HUES64 (cell line): ENCODE results near the gene TMEM234.

Experiments used
- H3K27ac ChIP-seq: 2 replicates; pipeline ENCODE4 v1.7.0; 2013; ENCODE audit warnings: low read depth, low read length, inconsistent platforms
- H3K27me3 ChIP-seq: 2 replicates; pipeline ENCODE4 v1.6.1; 2013; ENCODE audit warnings: mild to moderate bottlenecking, low read length; ENCODE audit not compliant: insufficient read depth
- H3K36me3 ChIP-seq: 2 replicates; pipeline ENCODE4 v1.6.1; 2013; ENCODE audit warnings: mild to moderate bottlenecking, low read length; ENCODE audit not compliant: insufficient read depth
- H3K4me1 ChIP-seq: 2 replicates; pipeline ENCODE4 v1.6.1; 2013; ENCODE audit warnings: mild to moderate bottlenecking, low read length, moderate library complexity; ENCODE audit not compliant: insufficient read depth
- H3K4me3 ChIP-seq: 2 replicates; pipeline ENCODE4 v1.5.1; 2013; ENCODE audit warnings: mild to moderate bottlenecking, low read length, moderate library complexity
- H3K9ac ChIP-seq: 2 replicates; pipeline ENCODE4 v1.6.1; 2013; ENCODE audit warnings: mild to moderate bottlenecking, low read depth, low read length
- H3K9me3 ChIP-seq: 2 replicates; pipeline ENCODE4 v1.6.1; 2013; ENCODE audit warnings: low read depth, low read length; ENCODE audit not compliant: insufficient read depth
- WGBS: fragments of 150-250, 120-280 bp; methylation state at CpG from one replicate; pipeline ENCODE4 v1.1.7; 2013; ENCODE audit warnings: missing lambda C conversion rate; 5-methylcytosine and 5-hydroxymethylcytosine counted together

TMEM234 gene

GRCh38 chr1:32181563-32181962 is 40.6 kb downstream of the TMEM234 start:
- H3K9ac ChIP-seq: no peak overlapping the region
- no peaks in the 10 kb centered on the region for H3K27me3 ChIP-seq
- H3K4me3 ChIP-seq: peak overlapping the region; percentile 85; the same call in 1 of the 2 replicates
- H3K4me1 ChIP-seq: peaks cover 25% of the 10 kb centered on the region
- H3K27ac ChIP-seq: no peak overlapping the region; the same call in 1 of the 2 replicates
- H3K36me3 ChIP-seq: peaks cover 52% of the 10 kb centered on the region
- H3K9me3 ChIP-seq: no peaks in the 10 kb centered on the region
- WGBS: 98% methylated on average over 5 of the region's 5 CpGs

GRCh38 chr1:32181065-32181464 is 41.1 kb downstream of the TMEM234 start:
- WGBS: 96% methylated on average over 9 of the region's 9 CpGs
- Histone ChIP-seq H3K9ac (0 out of 2 replicates have a peak overlapping the region, but pooled peaks have one; percentile 90), H3K9me3 (no peaks in the 10 kb centered on the region), H3K4me3 (peak overlapping the region; percentile 85), H3K27ac (no peak overlapping the region), H3K4me1 (peaks cover 25% of the 10 kb centered on the region), H3K27me3 (no peaks in the 10 kb centered on the region), H3K36me3 (peaks cover 49% of the 10 kb centered on the region)

GRCh38 chr1:32180186-32181060 is 41.7 kb downstream of the TMEM234 start:
- Histone ChIP-seq H3K4me1 (peaks cover 25% of the 10 kb centered on the region), H3K36me3 (peaks cover 45% of the 10 kb centered on the region), H3K9me3 (no peaks in the 10 kb centered on the region), H3K4me3 (peak overlapping the region; percentile 85), H3K27ac (peak overlapping the region; percentile 91), H3K9ac (peak overlapping the region; percentile 90), H3K27me3 (no peaks in the 10 kb centered on the region)
- WGBS: 19% methylated on average over 36 of the region's 36 CpGs

- WGBS: under 1% methylated on average over 79 of the region's 79 CpGs
- Histone ChIP-seq H3K27me3 (no peaks in the 10 kb centered on the region), H3K4me1 (peaks cover 25% of the 10 kb centered on the region)
Measured at GRCh38 chr1:32179443-32180185, 42.5 kb downstream of the TMEM234 start, which contains the start of gene TXLNA. TXLNA (plus strand) TSS chr1:32179675; CDS start chr1:32180346, 671 bp downstream.

GRCh38 chr1:32179193-32179442 is 43.0 kb downstream of the TMEM234 start:
- peaks cover 25% of the 10 kb centered on the region for H3K4me1 ChIP-seq
- H3K9ac ChIP-seq: peak overlapping the region; percentile 90
- no peaks in the 10 kb centered on the region for H3K27me3 ChIP-seq
- peak overlapping the region; percentile 91 for H3K27ac ChIP-seq
- peaks cover 43% of the 10 kb centered on the region for H3K36me3 ChIP-seq
- H3K9me3 ChIP-seq: no peaks in the 10 kb centered on the region
- peak overlapping the region; percentile 85 for H3K4me3 ChIP-seq
- 35% methylated on average over 7 of the region's 7 CpGs for WGBS

More at GRCh38 chr1:32179443-32180185, 42.5 kb downstream of the TMEM234 start, which contains the start of gene TXLNA:
- H3K9me3 ChIP-seq: no peaks in the 10 kb centered on the region
- peak within 1 kb of the TSS; percentile 85 for H3K4me3 ChIP-seq
- peaks cover 44% of the 10 kb centered on the region for H3K36me3 ChIP-seq
- peak within 1 kb of the TSS; percentile 91 for H3K27ac ChIP-seq
- H3K9ac ChIP-seq: peak within 1 kb of the TSS; percentile 90

- Histone ChIP-seq H3K27me3 (no peaks in the 10 kb centered on the region), H3K27ac (peak overlapping the region; percentile 91), H3K9me3 (no peaks in the 10 kb centered on the region), H3K4me3 (peak overlapping the region; percentile 85), H3K36me3 (peaks cover 43% of the 10 kb centered on the region), H3K9ac (peak overlapping the region; percentile 90), H3K4me1 (peaks cover 25% of the 10 kb centered on the region)
- 79% methylated on average over 7 of the region's 7 CpGs for WGBS
Measured at GRCh38 chr1:32178380-32179192, 43.6 kb downstream of the TMEM234 start.

GRCh38 chr1:32172621-32173245 is 49.4 kb downstream of the TMEM234 start:
- no peak overlapping the region for H3K27ac ChIP-seq
- no peak overlapping the region for H3K9ac ChIP-seq
- H3K27me3 ChIP-seq: no peaks in the 10 kb centered on the region
- peaks cover 74% of the 10 kb centered on the region for H3K36me3 ChIP-seq
- peaks cover 2% of the 10 kb centered on the region; the same call in 1 of the 2 replicates for H3K4me1 ChIP-seq
- no peaks in the 10 kb centered on the region for H3K9me3 ChIP-seq
- no peak overlapping the region for H3K4me3 ChIP-seq
- WGBS: 89% methylated on average over 1 of the region's 1 CpG

- 90% methylated on average over 3 of the region's 4 CpGs for WGBS
- Histone ChIP-seq H3K9me3 (no peaks in the 10 kb centered on the region), H3K27me3 (no peaks in the 10 kb centered on the region), H3K4me1 (no peaks in the 10 kb centered on the region), H3K36me3 (peaks cover 83% of the 10 kb centered on the region), H3K27ac (no peak overlapping the region), H3K9ac (no peak overlapping the region), H3K4me3 (no peak overlapping the region)
Measured at GRCh38 chr1:32170991-32171390, 51.2 kb downstream of the TMEM234 start.
